H1 (cell line): ENCODE results near the gene TXNL4A. TPM values are rescaled to one million over a fixed set of nuclear protein-coding genes. Genes with fewer than 3 reads are reported as not detected.

ENCODE experiments used
- GABPA ChIP-seq: IDR thresholded peaks from 2 replicates; pipeline ENCODE4 v1.6.1; 2011; ENCODE audit warnings: mild to moderate bottlenecking, low read length, moderate library complexity, borderline replicate concordance; ENCODE audit not compliant: insufficient read depth
- HDAC6 ChIP-seq: IDR thresholded peaks from one replicate; pipeline ENCODE4 v1.7.1; 2012; ENCODE audit warnings: low read depth, mild to moderate bottlenecking, inconsistent platforms, low read length, moderate library complexity
- PHF8 ChIP-seq: fragments of 200-600 bp; sonication (generic); conservative IDR thresholded peaks from 2 replicates; pipeline ENCODE4 v1.7.1; 2012; ENCODE audit warnings: low read depth, mild to moderate bottlenecking, inconsistent platforms, low read length, moderate library complexity
- TAF7 ChIP-seq: optimal IDR thresholded peaks from 2 replicates; pipeline ENCODE3; 2011; ENCODE audit warnings: low read depth, mild to moderate bottlenecking, inconsistent platforms, low read length, moderate library complexity, borderline replicate concordance
- TCF12 ChIP-seq: IDR thresholded peaks from 2 replicates; pipeline ENCODE4 v1.6.1; 2011; ENCODE audit warnings: low read depth, mild to moderate bottlenecking, low read length
- polyA plus RNA-seq, 7 experiments: library from polyadenylated mRNA; depleted of rRNA in 3 of 7; stranded (reverse) in 5 of 7; unstranded in 2 of 7; fragments of >200 nt in 5 of 7; fragments of 200-250 nt in 2 of 7; gene quantifications; 1 replicate in 5 of 7; 2 replicates in 1 of 7; 4 replicates in 1 of 7; pipeline versions ENCODE4 v1.2.1 to v1.2.3, GENCODE V29; 2011 to 2013; ENCODE audit warnings: missing spikeins in 2 of 7, mixed read lengths in 2 of 7
- total RNA-seq: library from RNA; stranded (reverse); fragmentation: NEBNext Ultra II Directional; extraction: Animal tissue kit (Norgen Biotek cat#: 25700); gene quantifications from 2 replicates; pipeline ENCODE4 v1.2.1, GENCODE V29; 2021
- TF ChIP-seq, protein P1 (sequence below): fragments of 300-600 bp; sonication (generic); IDR thresholded peaks from 2 replicates; pipeline ENCODE4 v1.7.1; 2012; ENCODE audit warnings: low read length, moderate library complexity, mild to moderate bottlenecking, inconsistent platforms; ENCODE audit not compliant: insufficient replicate concordance

The TXNL4A gene
- total and polyA plus RNA-seq, 2 of the 8 experiments (the other 6 are each of a cell fraction or from before 2014, with no cell fraction given): 169 to 181 TPM

DNA sequence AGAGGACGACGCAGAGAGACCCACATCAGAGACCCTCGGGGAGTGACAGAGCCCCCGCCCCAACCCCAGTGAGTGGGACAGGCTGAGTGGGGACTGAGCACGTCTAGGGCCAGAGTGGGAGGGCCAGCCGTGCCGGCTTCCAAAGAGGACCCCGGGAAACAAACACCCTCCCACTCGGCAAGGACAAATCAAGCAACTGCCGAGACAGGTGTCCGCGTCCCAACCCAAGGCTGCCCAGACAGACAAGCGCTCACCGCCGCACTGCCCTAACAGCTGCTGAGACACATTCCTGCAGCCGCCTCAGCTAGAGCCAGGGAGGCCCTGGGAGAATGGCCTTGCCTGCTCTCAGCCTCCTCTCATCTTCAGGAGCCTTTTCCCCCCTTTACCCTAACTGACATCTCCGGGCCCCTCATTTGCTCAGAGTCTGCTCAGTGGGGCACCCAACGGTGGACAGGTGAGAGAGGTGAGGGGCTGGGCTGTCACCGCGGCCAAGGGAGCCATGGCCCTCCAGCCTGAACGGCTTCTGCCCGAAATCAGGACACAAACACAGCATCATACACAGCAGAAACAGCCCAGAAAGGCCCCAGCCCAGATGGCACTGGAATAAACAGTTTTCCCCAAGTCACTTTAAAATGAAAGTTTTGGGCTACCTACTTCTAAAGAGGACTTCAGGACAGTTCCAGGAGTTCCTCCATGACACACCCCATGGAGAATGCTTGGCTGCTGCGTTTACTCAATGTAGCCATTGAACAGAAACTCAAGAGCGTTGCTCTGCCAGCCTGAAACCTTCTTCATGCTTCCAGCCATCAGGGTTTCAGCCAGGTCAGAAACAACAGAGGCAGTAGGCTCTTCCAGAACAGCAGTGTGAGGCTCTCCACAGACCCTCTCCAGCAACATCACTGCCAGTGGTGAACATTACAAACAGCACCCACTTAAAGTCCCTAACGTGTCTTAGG is 60.5 kb downstream of the TXNL4A start (continued):
- TF ChIP-seq, protein P1, sequence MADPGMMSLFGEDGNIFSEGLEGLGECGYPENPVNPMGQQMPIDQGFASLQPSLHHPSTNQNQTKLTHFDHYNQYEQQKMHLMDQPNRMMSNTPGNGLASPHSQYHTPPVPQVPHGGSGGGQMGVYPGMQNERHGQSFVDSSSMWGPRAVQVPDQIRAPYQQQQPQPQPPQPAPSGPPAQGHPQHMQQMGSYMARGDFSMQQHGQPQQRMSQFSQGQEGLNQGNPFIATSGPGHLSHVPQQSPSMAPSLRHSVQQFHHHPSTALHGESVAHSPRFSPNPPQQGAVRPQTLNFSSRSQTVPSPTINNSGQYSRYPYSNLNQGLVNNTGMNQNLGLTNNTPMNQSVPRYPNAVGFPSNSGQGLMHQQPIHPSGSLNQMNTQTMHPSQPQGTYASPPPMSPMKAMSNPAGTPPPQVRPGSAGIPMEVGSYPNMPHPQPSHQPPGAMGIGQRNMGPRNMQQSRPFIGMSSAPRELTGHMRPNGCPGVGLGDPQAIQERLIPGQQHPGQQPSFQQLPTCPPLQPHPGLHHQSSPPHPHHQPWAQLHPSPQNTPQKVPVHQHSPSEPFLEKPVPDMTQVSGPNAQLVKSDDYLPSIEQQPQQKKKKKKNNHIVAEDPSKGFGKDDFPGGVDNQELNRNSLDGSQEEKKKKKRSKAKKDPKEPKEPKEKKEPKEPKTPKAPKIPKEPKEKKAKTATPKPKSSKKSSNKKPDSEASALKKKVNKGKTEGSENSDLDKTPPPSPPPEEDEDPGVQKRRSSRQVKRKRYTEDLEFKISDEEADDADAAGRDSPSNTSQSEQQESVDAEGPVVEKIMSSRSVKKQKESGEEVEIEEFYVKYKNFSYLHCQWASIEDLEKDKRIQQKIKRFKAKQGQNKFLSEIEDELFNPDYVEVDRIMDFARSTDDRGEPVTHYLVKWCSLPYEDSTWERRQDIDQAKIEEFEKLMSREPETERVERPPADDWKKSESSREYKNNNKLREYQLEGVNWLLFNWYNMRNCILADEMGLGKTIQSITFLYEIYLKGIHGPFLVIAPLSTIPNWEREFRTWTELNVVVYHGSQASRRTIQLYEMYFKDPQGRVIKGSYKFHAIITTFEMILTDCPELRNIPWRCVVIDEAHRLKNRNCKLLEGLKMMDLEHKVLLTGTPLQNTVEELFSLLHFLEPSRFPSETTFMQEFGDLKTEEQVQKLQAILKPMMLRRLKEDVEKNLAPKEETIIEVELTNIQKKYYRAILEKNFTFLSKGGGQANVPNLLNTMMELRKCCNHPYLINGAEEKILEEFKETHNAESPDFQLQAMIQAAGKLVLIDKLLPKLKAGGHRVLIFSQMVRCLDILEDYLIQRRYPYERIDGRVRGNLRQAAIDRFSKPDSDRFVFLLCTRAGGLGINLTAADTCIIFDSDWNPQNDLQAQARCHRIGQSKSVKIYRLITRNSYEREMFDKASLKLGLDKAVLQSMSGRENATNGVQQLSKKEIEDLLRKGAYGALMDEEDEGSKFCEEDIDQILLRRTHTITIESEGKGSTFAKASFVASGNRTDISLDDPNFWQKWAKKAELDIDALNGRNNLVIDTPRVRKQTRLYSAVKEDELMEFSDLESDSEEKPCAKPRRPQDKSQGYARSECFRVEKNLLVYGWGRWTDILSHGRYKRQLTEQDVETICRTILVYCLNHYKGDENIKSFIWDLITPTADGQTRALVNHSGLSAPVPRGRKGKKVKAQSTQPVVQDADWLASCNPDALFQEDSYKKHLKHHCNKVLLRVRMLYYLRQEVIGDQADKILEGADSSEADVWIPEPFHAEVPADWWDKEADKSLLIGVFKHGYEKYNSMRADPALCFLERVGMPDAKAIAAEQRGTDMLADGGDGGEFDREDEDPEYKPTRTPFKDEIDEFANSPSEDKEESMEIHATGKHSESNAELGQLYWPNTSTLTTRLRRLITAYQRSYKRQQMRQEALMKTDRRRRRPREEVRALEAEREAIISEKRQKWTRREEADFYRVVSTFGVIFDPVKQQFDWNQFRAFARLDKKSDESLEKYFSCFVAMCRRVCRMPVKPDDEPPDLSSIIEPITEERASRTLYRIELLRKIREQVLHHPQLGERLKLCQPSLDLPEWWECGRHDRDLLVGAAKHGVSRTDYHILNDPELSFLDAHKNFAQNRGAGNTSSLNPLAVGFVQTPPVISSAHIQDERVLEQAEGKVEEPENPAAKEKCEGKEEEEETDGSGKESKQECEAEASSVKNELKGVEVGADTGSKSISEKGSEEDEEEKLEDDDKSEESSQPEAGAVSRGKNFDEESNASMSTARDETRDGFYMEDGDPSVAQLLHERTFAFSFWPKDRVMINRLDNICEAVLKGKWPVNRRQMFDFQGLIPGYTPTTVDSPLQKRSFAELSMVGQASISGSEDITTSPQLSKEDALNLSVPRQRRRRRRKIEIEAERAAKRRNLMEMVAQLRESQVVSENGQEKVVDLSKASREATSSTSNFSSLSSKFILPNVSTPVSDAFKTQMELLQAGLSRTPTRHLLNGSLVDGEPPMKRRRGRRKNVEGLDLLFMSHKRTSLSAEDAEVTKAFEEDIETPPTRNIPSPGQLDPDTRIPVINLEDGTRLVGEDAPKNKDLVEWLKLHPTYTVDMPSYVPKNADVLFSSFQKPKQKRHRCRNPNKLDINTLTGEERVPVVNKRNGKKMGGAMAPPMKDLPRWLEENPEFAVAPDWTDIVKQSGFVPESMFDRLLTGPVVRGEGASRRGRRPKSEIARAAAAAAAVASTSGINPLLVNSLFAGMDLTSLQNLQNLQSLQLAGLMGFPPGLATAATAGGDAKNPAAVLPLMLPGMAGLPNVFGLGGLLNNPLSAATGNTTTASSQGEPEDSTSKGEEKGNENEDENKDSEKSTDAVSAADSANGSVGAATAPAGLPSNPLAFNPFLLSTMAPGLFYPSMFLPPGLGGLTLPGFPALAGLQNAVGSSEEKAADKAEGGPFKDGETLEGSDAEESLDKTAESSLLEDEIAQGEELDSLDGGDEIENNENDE: no peak
- TF ChIP-seq HDAC6 (no peak), TCF12 (no peak), GABPA (no peak), PHF8 (no peak), TAF7 (no peak)
